DOHH2 (cell line): ENCODE data around the gene OR51E2.
"Not testable (repeated sequence)": the region's sequence is repeated elsewhere in the genome, so short reads cannot be mapped to it uniquely, and the experiment has no call there.

Experiments used
- H3F3A ChIP-seq: fragments of 200-600 bp; sonication (generic), shearing (Covaris generic); 2 replicates; pipeline ENCODE4 v1.6.0; 2016; ENCODE audit warnings: antibody characterized with exemption, mild to moderate bottlenecking; ENCODE audit not compliant: control insufficient read depth, insufficient read depth
- H3K27ac ChIP-seq: fragments of 200-600 bp; sonication (generic); 2 replicates; pipeline ENCODE4 v1.5.1; 2014; ENCODE audit warnings: low read depth, mild to moderate bottlenecking, low read length, moderate library complexity
- H3K27me3 ChIP-seq: fragments of 200-600 bp; sonication (generic); 2 replicates; pipeline ENCODE4 v1.6.1; 2014; ENCODE audit warnings: mild to moderate bottlenecking, low read length, mixed read lengths; ENCODE audit not compliant: control insufficient read depth
- H3K36me3 ChIP-seq: fragments of 200-600 bp; sonication (generic); 2 replicates; pipeline ENCODE4 v1.6.1; 2014; ENCODE audit warnings: mild to moderate bottlenecking, low read length, moderate library complexity, mixed read lengths; ENCODE audit not compliant: control insufficient read depth
- H3K4me1 ChIP-seq: fragments of 200-600 bp; sonication (generic); 2 replicates; pipeline ENCODE4 v1.6.1; 2014; ENCODE audit warnings: mild to moderate bottlenecking, low read length, mixed read lengths; ENCODE audit not compliant: control insufficient read depth
- H3K4me2 ChIP-seq: fragments of 200-600 bp; sonication (generic); 2 replicates; pipeline ENCODE4 v1.6.0; 2014; ENCODE audit warnings: mild to moderate bottlenecking, low read length, moderate library complexity
- H3K4me3 ChIP-seq: fragments of 200-600 bp; sonication (generic); 2 replicates; pipeline ENCODE4 v1.5.1; 2014; ENCODE audit warnings: mild to moderate bottlenecking, low read length, mixed read lengths
- H3K79me2 ChIP-seq: fragments of 200-600 bp; sonication (generic); 2 replicates; pipeline ENCODE4 v1.6.1; 2014; ENCODE audit warnings: mild to moderate bottlenecking, low read length, mixed read lengths; ENCODE audit not compliant: control insufficient read depth
- H3K9me2 ChIP-seq: fragments of 200-600 bp; sonication (generic); replicated peaks from 2 replicates; pipeline ENCODE4 v1.6.1; 2014; ENCODE audit warnings: mild to moderate bottlenecking, low read length, mixed read lengths; ENCODE audit not compliant: control insufficient read depth
- H3K9me3 ChIP-seq: fragments of 200-600 bp; sonication (generic); 2 replicates; pipeline ENCODE4 v1.6.1; 2014; ENCODE audit warnings: antibody characterized with exemption, low read length, mixed read lengths; ENCODE audit not compliant: control insufficient read depth, insufficient read depth
- H4K20me1 ChIP-seq: fragments of 200-600 bp; sonication (generic); 2 replicates; pipeline ENCODE4 v1.6.0; 2014; ENCODE audit warnings: low read depth, mild to moderate bottlenecking, antibody characterized with exemption, low read length, moderate library complexity; ENCODE audit not compliant: control insufficient read depth, insufficient read depth
- EZH2phosphoT487 ChIP-seq: fragments of 200-600 bp; sonication (generic); IDR thresholded peaks from 2 replicates; pipeline ENCODE4 v1.6.1; 2017; ENCODE audit warnings: borderline replicate concordance, mild to moderate bottlenecking, antibody characterized with exemption, low read length, moderate library complexity, mixed read lengths
- TF ChIP-seq, protein P1 (sequence below): fragments of 200-600 bp; sonication (generic); IDR thresholded peaks from one replicate; pipeline ENCODE4 v1.5.1; 2014; ENCODE audit warnings: antibody characterized with exemption, mild to moderate bottlenecking, low read depth, low read length; ENCODE audit not compliant: poor library complexity, severe bottlenecking

OR51E2 gene, protein sequence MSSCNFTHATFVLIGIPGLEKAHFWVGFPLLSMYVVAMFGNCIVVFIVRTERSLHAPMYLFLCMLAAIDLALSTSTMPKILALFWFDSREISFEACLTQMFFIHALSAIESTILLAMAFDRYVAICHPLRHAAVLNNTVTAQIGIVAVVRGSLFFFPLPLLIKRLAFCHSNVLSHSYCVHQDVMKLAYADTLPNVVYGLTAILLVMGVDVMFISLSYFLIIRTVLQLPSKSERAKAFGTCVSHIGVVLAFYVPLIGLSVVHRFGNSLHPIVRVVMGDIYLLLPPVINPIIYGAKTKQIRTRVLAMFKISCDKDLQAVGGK

DNA sequence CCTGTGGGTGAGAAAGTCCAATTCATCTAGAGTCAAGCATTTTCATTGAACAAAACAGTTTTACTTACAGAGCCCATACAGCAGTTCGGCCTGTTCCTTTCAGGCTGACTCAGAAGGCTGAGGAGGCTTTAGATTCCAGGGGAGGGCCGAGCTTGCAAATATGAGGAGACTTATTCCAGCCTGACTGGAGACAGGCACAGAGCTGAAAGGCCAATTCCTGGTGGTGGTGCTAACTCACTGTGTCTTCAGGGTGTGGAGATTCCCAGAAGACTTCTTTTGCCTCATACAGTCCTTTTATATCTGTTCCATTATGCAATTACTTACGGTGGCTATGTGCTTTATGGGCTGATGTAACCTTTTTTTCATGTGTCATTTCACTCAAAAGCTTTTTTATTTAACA lies at the start of gene OR51E2:
TSS of gene OR51E2 (minus strand) at position 269 of the 400 bp plus-strand sequence. CDS start 15,142 bp downstream, outside the sequence.
- no peaks in the 10 kb centered on the region for H3K4me1 ChIP-seq
- H3K79me2 ChIP-seq = no peaks in the 10 kb centered on the region
- H3K27ac ChIP-seq = no peak within 1 kb of the TSS
- no peak within 1 kb of the TSS for H3K4me2 ChIP-seq
- H3K4me3 ChIP-seq = no peak within 1 kb of the TSS
- H3K9me2 ChIP-seq = no peaks in the 10 kb centered on the region
- TF ChIP-seq, protein P1, sequence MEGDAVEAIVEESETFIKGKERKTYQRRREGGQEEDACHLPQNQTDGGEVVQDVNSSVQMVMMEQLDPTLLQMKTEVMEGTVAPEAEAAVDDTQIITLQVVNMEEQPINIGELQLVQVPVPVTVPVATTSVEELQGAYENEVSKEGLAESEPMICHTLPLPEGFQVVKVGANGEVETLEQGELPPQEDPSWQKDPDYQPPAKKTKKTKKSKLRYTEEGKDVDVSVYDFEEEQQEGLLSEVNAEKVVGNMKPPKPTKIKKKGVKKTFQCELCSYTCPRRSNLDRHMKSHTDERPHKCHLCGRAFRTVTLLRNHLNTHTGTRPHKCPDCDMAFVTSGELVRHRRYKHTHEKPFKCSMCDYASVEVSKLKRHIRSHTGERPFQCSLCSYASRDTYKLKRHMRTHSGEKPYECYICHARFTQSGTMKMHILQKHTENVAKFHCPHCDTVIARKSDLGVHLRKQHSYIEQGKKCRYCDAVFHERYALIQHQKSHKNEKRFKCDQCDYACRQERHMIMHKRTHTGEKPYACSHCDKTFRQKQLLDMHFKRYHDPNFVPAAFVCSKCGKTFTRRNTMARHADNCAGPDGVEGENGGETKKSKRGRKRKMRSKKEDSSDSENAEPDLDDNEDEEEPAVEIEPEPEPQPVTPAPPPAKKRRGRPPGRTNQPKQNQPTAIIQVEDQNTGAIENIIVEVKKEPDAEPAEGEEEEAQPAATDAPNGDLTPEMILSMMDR = no peak
- TF ChIP-seq EZH2phosphoT487 = no peak
- no peaks in the 10 kb centered on the region for H4K20me1 ChIP-seq
- no peaks in the 10 kb centered on the region for H3K9me3 ChIP-seq
- no peaks in the 10 kb centered on the region for H3F3A ChIP-seq
- H3K36me3 ChIP-seq = no peaks in the 10 kb centered on the region
- no peaks in the 10 kb centered on the region for H3K27me3 ChIP-seq

- TF ChIP-seq, protein P1 = no peak
- TF ChIP-seq EZH2phosphoT487 = no peak
- H3F3A ChIP-seq = no peaks in the 10 kb centered on the region
- no peak overlapping the region for H3K27ac ChIP-seq
- H3K9me3 ChIP-seq = no peaks in the 10 kb centered on the region
- H3K4me2 ChIP-seq = no peak overlapping the region
- no peaks in the 10 kb centered on the region for H4K20me1 ChIP-seq
- H3K36me3 ChIP-seq = no peaks in the 10 kb centered on the region
- no peaks in the 10 kb centered on the region for H3K79me2 ChIP-seq
- no peaks in the 10 kb centered on the region for H3K27me3 ChIP-seq
- H3K4me3 ChIP-seq = no peak overlapping the region
- H3K4me1 ChIP-seq = no peaks in the 10 kb centered on the region
- H3K9me2 ChIP-seq = no peaks in the 10 kb centered on the region
Measured at GRCh38 chr11:4740735-4741134, 43.1 kb upstream of the OR51E2 start.

DNA sequence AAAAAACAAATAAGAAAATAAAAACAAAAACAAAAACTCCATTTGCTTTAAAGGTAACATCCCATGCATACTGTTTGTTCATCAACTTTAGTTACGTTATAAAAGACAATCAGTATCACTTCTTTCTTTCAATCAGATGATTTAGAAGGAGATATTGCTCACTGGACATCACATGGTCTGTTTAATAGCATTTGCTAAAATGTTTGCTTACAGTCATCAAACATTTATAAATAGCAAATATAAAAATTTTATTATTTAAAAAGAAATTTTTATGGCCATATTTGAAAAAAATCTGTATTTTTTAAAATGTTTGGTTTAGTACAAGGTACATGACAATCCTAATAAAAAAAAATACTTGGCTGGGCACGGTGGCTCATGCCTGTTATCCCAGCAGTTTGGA lies 29.5 kb upstream of the OR51E2 start:
- Histone ChIP-seq H3K79me2 (no peaks in the 10 kb centered on the region), H3K4me1 (no peaks in the 10 kb centered on the region), H3K27me3 (no peaks in the 10 kb centered on the region), H3K27ac (no peak overlapping the region), H3K36me3 (no peaks in the 10 kb centered on the region), H3F3A (no peaks in the 10 kb centered on the region), H4K20me1 (no peaks in the 10 kb centered on the region), H3K9me3 (no peaks in the 10 kb centered on the region), H3K4me3 (no peak overlapping the region), H3K4me2 (no peak overlapping the region), H3K9me2 (no peaks in the 10 kb centered on the region)
- no peak for TF ChIP-seq EZH2phosphoT487
- TF ChIP-seq, protein P1 = no peak

DNA sequence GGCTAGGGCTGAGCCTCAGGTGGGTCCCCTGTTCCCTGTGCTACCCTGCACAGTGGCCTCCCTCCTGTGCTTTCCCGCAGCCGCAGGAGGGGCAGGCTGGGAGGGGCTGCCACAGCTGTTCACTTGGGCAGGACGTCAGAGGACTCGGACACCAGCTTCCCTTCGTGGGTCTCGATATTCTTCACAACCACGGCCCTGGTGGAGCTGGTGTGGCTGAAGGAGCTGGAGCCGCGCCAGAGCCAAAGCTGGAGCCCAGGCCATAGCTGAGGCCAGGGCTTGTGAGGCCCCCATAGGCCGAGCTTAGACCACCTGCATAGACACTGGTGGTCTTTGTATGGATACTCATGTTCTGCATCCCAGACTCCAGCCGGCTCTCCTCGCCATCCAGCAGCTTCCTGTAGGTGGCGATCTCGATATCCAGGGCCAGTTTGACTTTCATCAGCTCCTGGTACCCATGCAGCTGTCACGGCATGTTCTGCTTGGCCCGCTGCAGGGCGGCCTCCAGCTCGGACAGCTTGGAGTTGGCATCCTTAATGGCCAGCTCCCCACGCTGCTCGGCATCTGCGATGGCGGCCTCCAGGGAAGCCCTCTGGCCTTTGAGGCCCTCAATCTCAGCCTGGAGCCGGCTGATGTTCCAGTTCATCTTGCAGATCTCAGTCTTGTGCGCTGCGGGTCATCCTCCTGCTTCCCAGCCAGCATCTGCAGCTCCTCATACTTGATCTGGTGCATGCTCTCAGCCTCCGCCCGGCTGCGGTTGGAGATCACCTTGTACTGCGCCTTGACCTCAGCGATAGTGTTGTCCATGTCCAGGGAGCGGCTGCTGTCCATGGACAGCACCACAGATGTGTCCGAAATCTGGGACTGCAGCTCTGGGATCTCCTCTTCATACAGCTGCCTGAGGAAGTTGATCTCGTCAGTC lies 25.2 kb upstream of the OR51E2 start:
- H3K4me2 ChIP-seq, H3F3A ChIP-seq, H3K9me2 ChIP-seq, H3K9me3 ChIP-seq, H3K36me3 ChIP-seq, H4K20me1 ChIP-seq, H3K79me2 ChIP-seq, H3K4me3 ChIP-seq, H3K4me1 ChIP-seq, H3K27me3 ChIP-seq, H3K27ac ChIP-seq: not testable (repeated sequence)
